SH-SY5Y (cell line): ENCODE data around the gene RAMAC.

Experiments
- GATA2 ChIP-seq: IDR thresholded peaks from 2 replicates; pipeline ENCODE4 v1.6.1; 2011; ENCODE audit warnings: mild to moderate bottlenecking, low read depth, low read length
- GATA3 ChIP-seq: IDR thresholded peaks from 2 replicates; pipeline ENCODE4 v1.6.1; 2011; ENCODE audit warnings: low read depth, mild to moderate bottlenecking, low read length, moderate library complexity

DNA sequence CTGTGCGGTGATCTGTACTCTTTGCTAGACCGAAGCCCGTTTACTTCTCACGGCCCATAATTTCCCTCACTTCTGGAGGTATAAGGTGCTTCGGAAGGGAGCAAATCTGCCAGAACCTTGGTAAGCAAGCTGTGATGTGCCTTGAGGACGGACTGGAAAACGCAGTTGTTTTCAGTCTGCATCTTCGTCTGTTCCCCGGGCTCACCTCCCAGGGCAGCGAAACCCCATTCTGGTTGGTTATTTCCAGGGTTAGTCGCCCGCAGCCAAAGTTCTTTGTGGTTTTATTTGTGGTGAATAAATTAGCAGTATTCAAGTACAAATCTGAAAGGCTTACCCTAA, 401 bp downstream of the RAMAC start:
- TF ChIP-seq GATA2 (no peak), GATA3 (no peak)
